C4-2B (cell line): Measurements from ENCODE around the gene RAD50.

Experiments used
- H3K27ac ChIP-seq: fragments of 450-650 bp; 2 replicates; pipeline ENCODE4 v1.5.1; 2017
- CTCF ChIP-seq: fragments of 450-650 bp; conservative IDR thresholded peaks from 2 replicates; pipeline ENCODE4 v1.5.1; 2017; ENCODE audit warnings: mild to moderate bottlenecking
- ZFX ChIP-seq: fragments of 450-650 bp; IDR thresholded peaks from 2 replicates; pipeline ENCODE4 v1.6.1; 2017

RAD50 gene

DNA sequence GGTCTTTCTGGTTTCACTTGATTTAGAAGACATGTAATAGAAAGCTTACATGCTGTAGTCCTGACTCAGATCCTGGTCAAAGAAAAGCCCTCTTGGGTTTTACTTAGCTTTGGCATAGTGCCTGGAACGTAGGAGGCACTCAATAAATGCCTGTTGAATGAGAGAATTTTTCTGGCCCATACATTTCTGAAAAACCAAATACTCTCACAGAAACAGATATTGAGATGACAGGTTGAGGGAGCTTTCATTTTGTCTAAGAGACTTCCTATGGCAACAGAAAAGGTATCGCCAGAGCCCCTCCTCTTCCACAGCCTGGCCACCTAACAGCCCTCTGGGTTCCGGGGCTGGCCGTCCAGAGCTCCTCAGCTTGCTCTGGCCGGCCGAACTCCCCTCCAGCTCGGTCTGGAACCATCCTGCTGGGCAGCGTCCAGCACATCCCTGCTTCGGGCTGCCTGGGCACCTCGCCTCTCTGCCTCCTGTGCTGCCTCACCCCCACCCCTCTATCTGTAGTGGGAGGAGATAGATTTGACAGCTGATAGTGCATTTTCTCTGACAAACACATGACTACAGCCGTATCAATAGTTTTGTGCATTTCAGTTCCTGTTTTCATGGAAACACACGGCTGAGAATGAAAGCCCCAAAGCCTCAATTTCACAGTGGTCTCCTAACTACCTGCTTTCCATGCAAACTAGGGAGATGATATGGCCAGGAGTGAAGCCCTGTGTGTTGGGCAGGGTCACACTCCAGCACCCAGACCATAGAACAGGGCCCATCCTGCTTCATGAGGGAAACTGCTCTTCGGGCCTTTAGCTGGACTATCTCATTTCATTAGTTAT is 118.1 kb downstream of the RAD50 start:
- TF ChIP-seq ZFX (no peak), CTCF (no peak)
- no peak overlapping the region for H3K27ac ChIP-seq

- TF ChIP-seq CTCF (no peak), ZFX (no peak)
- no peak overlapping the region for H3K27ac ChIP-seq
Observed at GRCh38 chr5:132675936-132676689, 119.3 kb downstream of the RAD50 start.

DNA sequence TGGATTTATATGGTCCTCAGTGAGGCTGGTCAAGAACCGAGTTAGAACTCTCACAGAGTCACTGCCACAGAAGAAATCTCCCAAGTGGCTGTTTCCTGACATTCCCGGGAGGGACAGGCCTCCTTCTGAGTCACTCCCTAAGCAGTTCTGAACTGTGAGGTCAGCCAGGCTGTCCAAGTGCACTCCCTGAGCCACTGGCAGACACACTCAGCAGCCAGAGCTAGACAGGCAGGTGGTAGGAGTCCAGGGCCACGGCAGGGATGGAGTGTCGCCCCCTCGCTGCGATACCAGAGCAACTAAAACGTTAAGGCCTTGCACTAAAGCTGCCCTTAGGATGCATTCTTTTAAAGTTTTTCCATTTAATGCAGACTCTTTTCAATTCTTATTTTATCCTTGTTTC is 120.4 kb downstream of the RAD50 start:
- no peak overlapping the region for H3K27ac ChIP-seq
- TF ChIP-seq CTCF (no peak), ZFX (no peak)

DNA sequence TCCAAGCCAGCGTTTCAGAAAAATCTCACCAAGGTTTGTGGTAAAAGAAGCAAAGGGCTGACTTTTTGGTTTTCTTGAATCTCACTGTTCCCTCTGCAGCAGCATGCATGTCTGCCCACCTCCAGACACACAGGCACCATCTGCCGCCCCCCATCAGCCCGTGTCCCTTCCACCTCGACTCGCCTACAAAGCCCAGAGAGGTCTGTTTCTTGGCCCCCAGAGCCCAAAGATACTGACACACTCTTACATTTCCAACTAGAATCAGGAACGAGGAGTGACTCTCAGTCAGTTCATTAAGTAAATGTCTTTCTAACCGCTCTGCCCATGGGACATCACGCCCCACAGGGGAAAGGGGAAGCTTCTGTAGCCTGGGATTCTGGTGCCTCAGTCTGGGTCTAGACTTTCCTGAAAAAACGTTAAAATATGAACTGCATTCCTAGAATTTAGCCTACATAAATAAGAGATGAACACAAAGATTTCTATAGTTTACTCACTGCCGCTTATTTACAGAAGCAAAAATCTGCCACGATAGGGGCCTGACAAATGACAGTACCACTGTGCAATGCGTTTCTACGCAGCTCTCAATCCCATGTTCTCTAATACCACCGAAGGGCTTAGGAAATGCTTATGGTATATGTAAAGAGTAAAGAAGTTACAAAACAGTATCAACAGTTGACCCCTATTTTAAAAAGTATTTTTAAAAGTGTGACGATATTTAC is 121.1 kb downstream of the RAD50 start:
- TF ChIP-seq ZFX (no peak), CTCF (no peak)
- H3K27ac ChIP-seq = no peak overlapping the region

GRCh38 chr5:132678735-132679134 is 122.0 kb downstream of the RAD50 start:
- no peak for TF ChIP-seq ZFX
- no peak for TF ChIP-seq CTCF
- H3K27ac ChIP-seq = no peak overlapping the region

DNA sequence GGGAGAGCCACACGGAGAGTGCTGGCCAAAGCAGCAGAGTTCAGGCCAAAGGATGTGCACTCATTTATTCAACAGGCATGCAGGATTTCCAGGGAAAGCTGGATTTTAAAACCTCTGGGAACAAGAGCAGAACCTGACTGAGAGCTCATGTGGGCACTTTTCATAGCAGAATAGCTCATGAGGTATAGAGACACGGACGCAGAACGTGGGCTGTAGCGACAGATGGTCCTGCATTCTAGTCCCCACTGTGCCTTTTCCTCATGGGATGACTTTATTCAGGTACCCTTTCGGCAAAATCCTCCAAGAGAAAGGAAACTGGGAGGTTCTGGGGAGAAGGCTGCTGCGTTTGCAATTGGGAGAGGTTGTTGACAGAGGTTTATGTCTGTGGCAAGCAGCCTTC is 122.4 kb downstream of the RAD50 start:
- no peak for TF ChIP-seq ZFX
- TF ChIP-seq CTCF = no peak
- H3K27ac ChIP-seq = no peak overlapping the region
